GM13976 (cell line): ENCODE measurements around the gene LRCH1.
A peak's percentile ranks its signal among the peaks of the same experiment; 100 is the strongest.

ENCODE experiments used
- DNase-seq: peaks from one replicate; pipeline ENCODE4 v3.0.0; 2012; ENCODE audit warnings: low spot score
- CTCF ChIP-seq: IDR thresholded peaks from 2 replicates; pipeline ENCODE4 v1.5.1; 2012; ENCODE audit warnings: borderline replicate concordance, mild to moderate bottlenecking; ENCODE audit not compliant: insufficient read depth; ENCODE audit errors: extremely low read depth, missing control alignments, control extremely low read depth
- in situ Hi-C: fragments of 300-500 bp; cut with MboI; formaldehyde crosslinking; loops from one replicate; pipeline ENCODE4 v1.12.0; 2022; ENCODE audit warnings: low sequenced_read_pairs, mixed read lengths, inconsistent platforms; ENCODE audit not compliant: unreplicated experiment

LRCH1 gene

GRCh38 chr13:46716821-46717220 is 163.9 kb downstream of the LRCH1 start:
- TF ChIP-seq CTCF: no peak
- in situ Hi-C loops: no loop called here
- no peak for DNase-seq

- no peak for DNase-seq
- TF ChIP-seq CTCF: no peak
- in situ Hi-C loops: no loop called here
Measured at GRCh38 chr13:46717275-46717674, 164.3 kb downstream of the LRCH1 start.

GRCh38 chr13:46717856-46718255 is 164.9 kb downstream of the LRCH1 start:
- in situ Hi-C loops: no loop called here
- TF ChIP-seq CTCF: no peak
- DNase-seq: no peak

- peak; percentile 30 for DNase-seq
- in situ Hi-C loops: loop anchor here (10.0 kb wide), 1 partner anchor 225 kb away; no protein-coding TSS in a partner anchor
- TF ChIP-seq CTCF: no peak
Measured at GRCh38 chr13:46720189-46720588, 167.2 kb downstream of the LRCH1 start.

- peak; percentile 53 for TF ChIP-seq CTCF
Measured at GRCh38 chr13:46721054-46721453, 168.1 kb downstream of the LRCH1 start.

GRCh38 chr13:46726347-46726746 is 173.4 kb downstream of the LRCH1 start:
- DNase-seq: no peak
- no peak for TF ChIP-seq CTCF
- in situ Hi-C loops: loop anchor here (10.0 kb wide), 1 partner anchor 232 kb away; no protein-coding TSS in a partner anchor

More at GRCh38 chr13:46721054-46721453, 168.1 kb downstream of the LRCH1 start:
- no peak for DNase-seq
- in situ Hi-C loops: loop anchor here (10.0 kb wide), 1 partner anchor 226 kb away; no protein-coding TSS in a partner anchor
